HCT116 (cell line): ENCODE results near the gene PIGL.

Experiments used
- CEBPB ChIP-seq: IDR thresholded peaks from 2 replicates; pipeline ENCODE4 v1.6.1; 2012; ENCODE audit warnings: low read depth
- CTCF ChIP-seq, 3 experiments: fragments of 200-600 bp in 1 of 3; sonication (generic) in 1 of 3; IDR thresholded peaks in 2 of 3; conservative IDR thresholded peaks in 1 of 3; 2 replicates each; pipeline ENCODE4 v1.5.1; 2012 to 2017; ENCODE audit warnings: low read depth in 2 of 3, low read length in 2 of 3, antibody characterized with exemption in 1 of 3, borderline replicate concordance in 1 of 3, control low read depth in 1 of 3, mild to moderate bottlenecking in 1 of 3, mixed read lengths in 1 of 3, mixed run types in 1 of 3, moderate library complexity in 1 of 3; ENCODE audit not compliant: insufficient read depth in 1 of 3
- ELF1 ChIP-seq: IDR thresholded peaks from 2 replicates; pipeline ENCODE4 v1.6.1; 2012; ENCODE audit warnings: low read depth, borderline replicate concordance
- EZH2 ChIP-seq: fragments of 200-600 bp; sonication (generic); IDR thresholded peaks from 2 replicates; pipeline ENCODE4 v1.6.1; 2017; ENCODE audit warnings: antibody characterized with exemption, mixed run types
- EZH2phosphoT487 ChIP-seq: fragments of 200-600 bp; IDR thresholded peaks from 2 replicates; pipeline ENCODE4 v1.6.1; 2018; ENCODE audit warnings: antibody characterized with exemption, borderline replicate concordance
- POLR2A ChIP-seq: IDR thresholded peaks from 2 replicates; pipeline ENCODE4 v1.7.0; 2011; ENCODE audit warnings: borderline replicate concordance; ENCODE audit not compliant: insufficient read depth, insufficient read length; ENCODE audit errors: extremely low read depth
- POLR2AphosphoS5 ChIP-seq: IDR thresholded peaks from 2 replicates; pipeline ENCODE4 v1.6.1; 2011; ENCODE audit warnings: mild to moderate bottlenecking, low read depth, low read length, moderate library complexity
- RAD21 ChIP-seq: IDR thresholded peaks from 2 replicates; pipeline ENCODE4 v1.6.1; 2012; ENCODE audit warnings: low read depth, mild to moderate bottlenecking
- REST ChIP-seq: IDR thresholded peaks from 2 replicates; pipeline ENCODE4 v1.6.1; 2012; ENCODE audit warnings: low read depth
- SIN3A ChIP-seq: IDR thresholded peaks from 2 replicates; pipeline ENCODE4 v1.6.1; 2012; ENCODE audit warnings: low read depth
- SRF ChIP-seq: IDR thresholded peaks from 2 replicates; pipeline ENCODE4 v1.6.1; 2012; ENCODE audit warnings: low read depth
- TF ChIP-seq, protein P1 (sequence below): IDR thresholded peaks from 2 replicates; pipeline ENCODE4 v1.6.1; 2011; ENCODE audit warnings: mild to moderate bottlenecking, low read length, moderate library complexity; ENCODE audit not compliant: insufficient replicate concordance; ENCODE audit errors: extremely low read depth

GRCh38 chr17:16281351-16281750 lies 64.3 kb downstream of the PIGL start:
- TF ChIP-seq SRF (no peak), CTCF (IDR thresholded peaks at IDR 0.05 in 2 of 3, conservative IDR thresholded peaks at IDR 0.05 in 1 of 3; ENCODE audit: borderline replicate concordance in 1 of 3, insufficient read depth in 1 of 3, low read depth in 2 of 3, low read length in 2 of 3) (no peak), REST (no peak), EZH2phosphoT487 (no peak), CEBPB (no peak), EZH2 (no peak), POLR2A (no peak), RAD21 (no peak), SIN3A (no peak), ELF1 (no peak), POLR2AphosphoS5 (no peak)
- TF ChIP-seq, protein P1, sequence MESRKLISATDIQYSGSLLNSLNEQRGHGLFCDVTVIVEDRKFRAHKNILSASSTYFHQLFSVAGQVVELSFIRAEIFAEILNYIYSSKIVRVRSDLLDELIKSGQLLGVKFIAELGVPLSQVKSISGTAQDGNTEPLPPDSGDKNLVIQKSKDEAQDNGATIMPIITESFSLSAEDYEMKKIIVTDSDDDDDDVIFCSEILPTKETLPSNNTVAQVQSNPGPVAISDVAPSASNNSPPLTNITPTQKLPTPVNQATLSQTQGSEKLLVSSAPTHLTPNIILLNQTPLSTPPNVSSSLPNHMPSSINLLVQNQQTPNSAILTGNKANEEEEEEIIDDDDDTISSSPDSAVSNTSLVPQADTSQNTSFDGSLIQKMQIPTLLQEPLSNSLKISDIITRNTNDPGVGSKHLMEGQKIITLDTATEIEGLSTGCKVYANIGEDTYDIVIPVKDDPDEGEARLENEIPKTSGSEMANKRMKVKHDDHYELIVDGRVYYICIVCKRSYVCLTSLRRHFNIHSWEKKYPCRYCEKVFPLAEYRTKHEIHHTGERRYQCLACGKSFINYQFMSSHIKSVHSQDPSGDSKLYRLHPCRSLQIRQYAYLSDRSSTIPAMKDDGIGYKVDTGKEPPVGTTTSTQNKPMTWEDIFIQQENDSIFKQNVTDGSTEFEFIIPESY, result no peak
